ENCODE measurements around the gene ACOXL. TPM values are rescaled to one million over a fixed set of nuclear protein-coding genes. Genes with fewer than 3 reads are reported as not detected.

ACOXL gene
- total RNA-seq, 2 donors from 2014 or later, result not detected

- no peak for TF ChIP-seq CTCF (IDR thresholded peaks at IDR 0.05)
- DNase-seq (ENCODE audit: low spot score) (no peak), ATAC-seq (ENCODE audit: insufficient number of reproducible peaks, low FRiP score, low read depth) (peak; percentile 66)
- H3K9me3 ChIP-seq, result no peaks in the 10 kb centered on the region
- H3K27ac ChIP-seq, result no peak overlapping the region
- no peaks in the 10 kb centered on the region for H3K36me3 ChIP-seq
- H3K4me3 ChIP-seq, result no peak overlapping the region
- H3K4me1 ChIP-seq (ENCODE audit: control insufficient read depth in 1 of 2, low read depth in 2 of 2), result peaks cover 17 to 28% of the 10 kb centered on the region in 2 donors
- H3K27me3 ChIP-seq (replicated peaks; ENCODE audit: insufficient read depth), result no peaks in the 10 kb centered on the region
These were observed 14.6 kb upstream of the ACOXL start for GRCh38 chr2:110717734-110718133.

- TF ChIP-seq CTCF (IDR thresholded peaks at IDR 0.05), result no peak
These were observed 14.0 kb upstream of the ACOXL start for GRCh38 chr2:110718382-110718781.

GRCh38 chr2:110718990-110719389, 13.4 kb upstream of the ACOXL start:
- Histone ChIP-seq H3K27me3 (replicated peaks; ENCODE audit: insufficient read depth) (no peaks in the 10 kb centered on the region), H3K4me3 (no peak overlapping the region), H3K9me3 (no peaks in the 10 kb centered on the region), H3K4me1 (ENCODE audit: control insufficient read depth in 1 of 2, low read depth in 2 of 2) (peaks cover 17 to 28% of the 10 kb centered on the region in 2 donors), H3K36me3 (no peaks in the 10 kb centered on the region), H3K27ac (no peak overlapping the region)
- no peak for TF ChIP-seq CTCF (IDR thresholded peaks at IDR 0.05)
- ATAC-seq (ENCODE audit: insufficient number of reproducible peaks, low FRiP score, low read depth) (no peak), DNase-seq (ENCODE audit: low spot score) (no peak)

More at GRCh38 chr2:110718382-110718781, 14.0 kb upstream of the ACOXL start:
- no peak for ATAC-seq (ENCODE audit: insufficient number of reproducible peaks, low FRiP score, low read depth)
- Histone ChIP-seq H3K4me3 (no peak overlapping the region), H3K27ac (no peak overlapping the region), H3K9me3 (no peaks in the 10 kb centered on the region), H3K27me3 (replicated peaks; ENCODE audit: insufficient read depth) (no peaks in the 10 kb centered on the region), H3K4me1 (ENCODE audit: control insufficient read depth in 1 of 2, low read depth in 2 of 2) (peaks cover 17 to 28% of the 10 kb centered on the region in 2 donors), H3K36me3 (no peaks in the 10 kb centered on the region)
- no peak for DNase-seq (ENCODE audit: low spot score)

GRCh38 chr2:110720547-110720946, 11.8 kb upstream of the ACOXL start:
- Histone ChIP-seq H3K27ac (no peak overlapping the region), H3K9me3 (no peaks in the 10 kb centered on the region), H3K4me3 (no peak overlapping the region), H3K36me3 (no peaks in the 10 kb centered on the region), H3K27me3 (replicated peaks; ENCODE audit: insufficient read depth) (no peaks in the 10 kb centered on the region), H3K4me1 (ENCODE audit: control insufficient read depth in 1 of 2, low read depth in 2 of 2) (peaks cover 17 to 28% of the 10 kb centered on the region in 2 donors)
- no peak for DNase-seq (ENCODE audit: low spot score)
- TF ChIP-seq CTCF (IDR thresholded peaks at IDR 0.05), result no peak
- ATAC-seq (ENCODE audit: insufficient number of reproducible peaks, low FRiP score, low read depth), result no peak

- ATAC-seq (ENCODE audit: insufficient number of reproducible peaks, low FRiP score, low read depth), result no peak
- no peak overlapping the region for H3K27ac ChIP-seq
These were observed 7.6 kb upstream of the ACOXL start for GRCh38 chr2:110724820-110725219.

More at GRCh38 chr2:110724820-110725219, 7.6 kb upstream of the ACOXL start:
- H3K4me3 ChIP-seq, result no peak overlapping the region
- TF ChIP-seq CTCF (IDR thresholded peaks at IDR 0.05), result no peak
- H3K4me1 ChIP-seq (ENCODE audit: control insufficient read depth in 1 of 2, low read depth in 2 of 2), result no peaks in the 10 kb centered on the region
- H3K27me3 ChIP-seq (replicated peaks; ENCODE audit: insufficient read depth), result no peaks in the 10 kb centered on the region
- no peaks in the 10 kb centered on the region for H3K36me3 ChIP-seq
- DNase-seq (ENCODE audit: low spot score), result no peak
- H3K9me3 ChIP-seq, result no peaks in the 10 kb centered on the region

Measured in thoracic aorta (tissue), 2 donors.